HG03175 (cell line): Measurements from ENCODE around the gene CDH20.

ENCODE experiments used
- ATAC-seq: cut with Tn5 transposase; IDR thresholded peaks from one replicate; pipeline ENCODE4 v1.9.1; 2021; ENCODE audit warnings: mild to moderate bottlenecking, moderate library complexity; ENCODE audit not compliant: unreplicated experiment

The CDH20 gene

GRCh38 chr18:61333271-61333745 lies at the start of gene CDH20:
Gene CDH20, plus strand, starts transcription at chr18:61333430.
- ATAC-seq, result no peak

- no peak for ATAC-seq
These were observed 49.2 kb upstream of the CDH20 start for GRCh38 chr18:61284039-61284438.

GRCh38 chr18:61285777-61286176 lies 47.5 kb upstream of the CDH20 start:
- no peak for ATAC-seq

- ATAC-seq, result no peak
These were observed 46.4 kb upstream of the CDH20 start for GRCh38 chr18:61286867-61287266.

DNA sequence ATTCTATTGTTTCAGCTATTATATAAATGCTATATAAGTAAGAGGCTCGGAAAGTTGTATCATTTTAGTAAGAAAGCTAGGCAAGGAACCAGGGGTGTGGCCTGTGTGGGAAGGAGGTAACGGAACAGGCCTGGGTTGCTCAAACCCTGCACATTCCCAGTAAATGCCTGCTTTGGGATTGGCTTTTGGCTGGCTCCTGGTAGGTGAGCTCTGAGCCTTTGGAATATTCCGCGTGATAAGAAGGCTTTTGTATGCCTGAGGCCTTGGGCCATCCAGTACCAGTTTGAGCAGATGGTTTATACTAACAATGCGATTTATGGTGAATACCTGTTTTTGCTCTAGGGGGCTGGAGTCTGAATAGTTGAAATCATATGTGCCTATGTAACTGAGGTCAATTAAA lies 42.6 kb upstream of the CDH20 start:
- ATAC-seq, result no peak

DNA sequence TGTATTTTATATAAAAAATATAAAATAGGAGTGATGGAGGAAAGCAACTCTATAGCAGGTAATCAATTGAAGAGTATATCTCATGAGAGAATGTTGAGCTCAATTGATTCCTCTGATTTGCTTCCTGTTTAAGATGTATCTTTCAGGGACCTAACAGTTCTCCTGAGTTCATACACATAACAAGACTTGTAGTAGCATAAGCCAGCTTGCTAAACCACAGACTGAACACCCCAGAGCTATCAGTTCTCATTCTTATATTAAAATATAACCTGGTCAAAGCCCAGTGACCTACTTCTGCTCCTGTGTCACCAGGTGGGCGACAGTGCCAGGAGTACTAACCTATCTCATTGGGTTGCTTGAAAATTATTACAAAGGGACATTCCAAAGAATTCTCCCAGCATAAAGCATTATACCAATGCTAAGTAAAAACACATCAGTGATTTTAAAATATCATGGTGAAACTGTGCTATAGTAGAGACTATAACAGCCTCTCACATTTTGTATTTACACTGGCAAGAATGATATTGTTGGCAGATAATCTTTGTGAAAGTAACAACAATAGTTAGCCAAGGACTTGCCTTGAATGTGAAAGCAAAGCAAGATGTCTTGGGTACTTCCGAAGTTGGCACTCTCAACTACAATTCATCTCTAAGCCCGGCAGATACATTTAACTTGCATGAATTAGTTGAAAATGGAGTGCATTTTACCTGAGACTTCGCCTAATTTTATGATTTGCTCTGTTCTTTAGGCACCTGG lies 40.8 kb upstream of the CDH20 start:
- peak; percentile 64 for ATAC-seq

DNA sequence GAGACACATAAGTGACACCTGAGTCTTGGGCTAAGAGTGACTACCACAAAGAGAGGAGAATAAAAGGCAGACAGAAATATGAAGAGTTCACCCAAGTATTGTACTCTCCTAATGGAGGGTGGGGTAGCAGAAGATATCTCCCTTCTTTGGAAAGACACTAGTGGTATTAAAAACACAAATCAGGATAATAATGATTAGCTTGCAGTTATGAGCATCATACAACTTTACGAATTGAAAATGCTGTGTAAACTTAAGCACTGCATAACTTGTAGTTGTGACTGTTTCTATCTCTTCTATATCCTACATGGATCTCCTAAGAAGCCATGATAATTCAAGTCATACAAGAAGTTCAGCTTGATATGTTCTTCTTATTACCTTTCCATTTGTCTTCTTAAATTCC lies 38.1 kb upstream of the CDH20 start:
- no peak for ATAC-seq

- ATAC-seq, result no peak
These were observed 25.2 kb upstream of the CDH20 start for GRCh38 chr18:61308004-61308403.

DNA sequence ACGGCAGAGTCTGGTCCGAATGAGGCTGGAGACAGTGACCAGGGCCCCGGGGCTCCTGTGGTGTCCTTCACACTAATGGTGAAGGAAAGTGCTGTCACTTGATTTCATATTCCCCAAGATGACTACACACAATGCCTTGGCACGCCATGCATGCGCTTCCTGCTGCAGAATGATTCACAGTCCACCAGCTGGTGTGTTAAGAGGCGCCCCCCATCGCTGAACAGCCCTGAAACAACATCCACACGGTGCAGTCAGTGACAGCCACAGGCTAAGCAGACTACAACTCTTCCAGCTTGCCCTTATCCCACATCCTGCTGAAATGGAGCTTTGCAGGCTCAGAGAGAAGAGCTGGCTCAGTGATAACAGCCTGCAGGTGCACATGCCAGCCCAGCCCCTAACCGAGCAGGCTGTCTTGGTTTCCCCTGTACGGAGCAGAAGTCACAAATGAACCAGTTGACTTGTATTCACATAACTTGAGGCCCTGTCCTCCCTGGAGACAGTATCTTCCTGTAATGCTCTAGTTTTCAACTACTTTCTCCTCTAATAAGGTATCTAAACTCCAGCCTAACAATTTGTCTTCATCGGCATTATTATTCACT lies 24.3 kb upstream of the CDH20 start:
- no peak for ATAC-seq

DNA sequence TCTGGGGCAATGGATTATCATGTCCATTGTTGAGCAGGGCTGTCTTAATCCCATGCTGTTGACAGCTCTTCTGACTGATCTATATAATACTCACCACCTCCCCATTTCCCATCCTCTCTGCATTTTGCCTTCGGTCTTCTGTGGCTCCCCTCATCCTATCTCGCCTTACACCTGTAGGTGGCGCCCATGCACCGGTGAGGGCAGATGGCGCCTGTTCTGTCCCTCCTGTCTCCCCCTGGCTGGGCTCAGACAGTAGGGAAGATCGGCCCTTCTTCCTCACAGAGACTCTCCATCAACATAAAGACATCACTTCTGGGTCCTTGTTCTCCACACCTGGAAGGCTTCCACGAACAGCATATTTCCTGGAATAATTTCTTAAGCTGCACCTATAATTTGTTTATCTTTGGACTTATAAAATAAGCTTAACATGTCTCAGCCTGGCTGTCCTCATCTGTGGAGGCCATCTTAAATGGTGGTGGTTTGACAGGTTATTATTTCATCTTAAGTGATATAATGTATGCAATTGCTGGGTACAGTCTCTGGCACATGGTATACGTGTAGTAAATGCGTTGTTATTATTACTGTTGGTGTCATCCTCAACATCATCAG lies 10.9 kb upstream of the CDH20 start:
- ATAC-seq, result peak; percentile 97

DNA sequence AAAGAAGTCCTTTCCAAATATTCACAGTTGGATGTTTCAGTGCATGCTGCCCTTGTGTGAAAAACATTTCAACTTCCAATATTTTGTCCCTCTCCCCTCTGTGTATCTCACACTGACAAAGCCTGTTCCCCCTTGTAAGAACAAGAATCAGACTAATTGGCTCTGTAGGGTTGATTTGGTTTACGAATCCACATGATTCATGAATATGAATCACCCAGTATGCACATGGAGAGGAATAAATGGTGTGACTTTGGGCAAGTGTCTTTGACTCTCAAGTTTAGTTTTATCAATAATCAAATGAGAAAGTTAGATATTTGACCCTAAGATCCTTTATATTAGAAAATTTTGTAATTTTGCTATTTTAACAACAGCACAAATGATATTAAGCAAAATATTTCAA lies 9.3 kb upstream of the CDH20 start:
- no peak for ATAC-seq

- no peak for ATAC-seq
These were observed 6.8 kb upstream of the CDH20 start for GRCh38 chr18:61326407-61326806.

GRCh38 chr18:61329398-61329797 lies 3.8 kb upstream of the CDH20 start:
- ATAC-seq, result no peak

GRCh38 chr18:61331051-61331450 lies 2.2 kb upstream of the CDH20 start:
- no peak for ATAC-seq

GRCh38 chr18:61333746-61334490 lies 688 bp downstream of the CDH20 start:
- no peak for ATAC-seq

GRCh38 chr18:61334491-61334850 lies 1.2 kb downstream of the CDH20 start:
- no peak for ATAC-seq

- no peak for ATAC-seq
These were observed 1.9 kb downstream of the CDH20 start for GRCh38 chr18:61334951-61335683.

- ATAC-seq, result no peak
These were observed 2.7 kb downstream of the CDH20 start for GRCh38 chr18:61335684-61336555.

GRCh38 chr18:61336766-61337165 lies 3.5 kb downstream of the CDH20 start:
- ATAC-seq, result no peak

- no peak for ATAC-seq
These were observed 4.3 kb downstream of the CDH20 start for GRCh38 chr18:61337527-61337926.
